Upper lobe of right lung (tissue), 1 donor: ENCODE measurements around the gene BBS4. TPM values are rescaled to one million over a fixed set of nuclear protein-coding genes. Genes with fewer than 3 reads are reported as not detected.

ENCODE experiments used
- ATAC-seq: fragments of 200-7000 bp; cut with Tn5 transposase; one replicate; pipeline ENCODE4 v1.9.1; 2020; ENCODE audit warnings: mild to moderate bottlenecking, moderate library complexity
- DNase-seq: peaks from one replicate; pipeline ENCODE4 v3.0.0-alpha.2; 2020
- H3K27ac ChIP-seq: fragments of 200-600 bp; one replicate; pipeline ENCODE4 v1.8.0; 2022
- H3K27me3 ChIP-seq: fragments of 200-600 bp; one replicate; pipeline ENCODE4 v1.8.0; 2022; ENCODE audit warnings: mild to moderate bottlenecking
- H3K36me3 ChIP-seq: fragments of 200-600 bp; one replicate; pipeline ENCODE4 v1.8.0; 2022
- H3K4me1 ChIP-seq: fragments of 200-600 bp; one replicate; pipeline ENCODE4 v1.8.0; 2022
- H3K4me3 ChIP-seq: fragments of 200-600 bp; one replicate; pipeline ENCODE4 v1.8.0; 2022; ENCODE audit warnings: mild to moderate bottlenecking
- H3K9me3 ChIP-seq: fragments of 200-600 bp; one replicate; pipeline ENCODE4 v1.8.0; 2022
- CTCF ChIP-seq: fragments of 200-600 bp; IDR thresholded peaks from one replicate; pipeline ENCODE4 v1.8.0; 2022; ENCODE audit warnings: antibody characterized with exemption
- intact Hi-C: fragments of 100-400 bp; cut with DNase I; formaldehyde crosslinking; loops from one replicate; pipeline ENCODE4 v1.11.0; 2022
- total RNA-seq: library from RNA; stranded (reverse); fragmentation: NEBNext Ultra II Directional; extraction: Animal tissue kit (Norgen Biotek cat#: 25700); gene quantifications from one replicate; pipeline ENCODE4 v1.2.1, GENCODE V29; 2021
- donor health status: DM: no; HTN: yes; CAD: no; lungs with severe emphysema.

The BBS4 gene
- total RNA-seq, 1 donor from 2014 or later, result 18.1 TPM

GRCh38 chr15:72771329-72771725, 85.3 kb downstream of the BBS4 start:
- intact Hi-C loops, result no loop called here
- H3K36me3 ChIP-seq, result peaks cover 69% of the 10 kb centered on the region
- ATAC-seq, result no peak
- H3K4me3 ChIP-seq, result no peak overlapping the region
- TF ChIP-seq CTCF, result no peak
- no peak for DNase-seq
- peaks cover 8% of the 10 kb centered on the region for H3K9me3 ChIP-seq
- H3K27me3 ChIP-seq, result no peaks in the 10 kb centered on the region
- no peak overlapping the region for H3K27ac ChIP-seq
- peaks cover 9% of the 10 kb centered on the region for H3K4me1 ChIP-seq

GRCh38 chr15:72774696-72775383, 88.8 kb downstream of the BBS4 start:
- Histone ChIP-seq H3K4me3 (no peak overlapping the region), H3K27me3 (no peaks in the 10 kb centered on the region), H3K36me3 (peaks cover 66% of the 10 kb centered on the region), H3K9me3 (no peaks in the 10 kb centered on the region), H3K27ac (no peak overlapping the region), H3K4me1 (peaks cover 14% of the 10 kb centered on the region)
- intact Hi-C loops, result no loop called here
- TF ChIP-seq CTCF, result no peak
- DNase-seq (no peak), ATAC-seq (no peak)

- intact Hi-C loops, result no loop called here
- no peak for ATAC-seq
- DNase-seq, result no peak
- Histone ChIP-seq H3K27ac (no peak overlapping the region), H3K4me1 (peaks cover 23% of the 10 kb centered on the region), H3K27me3 (no peaks in the 10 kb centered on the region), H3K4me3 (no peak overlapping the region), H3K36me3 (peaks cover 32% of the 10 kb centered on the region), H3K9me3 (no peaks in the 10 kb centered on the region)
- no peak for TF ChIP-seq CTCF
Measured at GRCh38 chr15:72778796-72779195, 92.8 kb downstream of the BBS4 start.

- DNase-seq (no peak), ATAC-seq (no peak)
- H3K4me3 ChIP-seq, result peak overlapping the region; percentile 98
- no peak for TF ChIP-seq CTCF
- no peaks in the 10 kb centered on the region for H3K9me3 ChIP-seq
- intact Hi-C loops, result no loop called here
- peaks cover 24% of the 10 kb centered on the region for H3K36me3 ChIP-seq
- no peak overlapping the region for H3K27ac ChIP-seq
- H3K4me1 ChIP-seq, result peaks cover 24% of the 10 kb centered on the region
- H3K27me3 ChIP-seq, result no peaks in the 10 kb centered on the region
Measured at GRCh38 chr15:72781631-72782030, 95.6 kb downstream of the BBS4 start.

GRCh38 chr15:72782274-72783003, 96.4 kb downstream of the BBS4 start:
- Histone ChIP-seq H3K4me1 (peaks cover 24% of the 10 kb centered on the region), H3K27ac (peak overlapping the region; percentile 98), H3K9me3 (no peaks in the 10 kb centered on the region), H3K36me3 (peaks cover 24% of the 10 kb centered on the region), H3K4me3 (peak overlapping the region; percentile 98), H3K27me3 (no peaks in the 10 kb centered on the region)
- ATAC-seq, result no peak
- intact Hi-C loops, result no loop called here
- no peak for TF ChIP-seq CTCF
- DNase-seq, result no peak
